GM19193 (cell line): ENCODE data around the gene ATP2A1.

ENCODE experiments used
- POLR2A ChIP-seq: IDR thresholded peaks from 4 replicates; pipeline ENCODE4 v1.6.1; 2011; ENCODE audit not compliant: insufficient read depth, insufficient read length; ENCODE audit errors: extremely low read depth

ATP2A1 gene

DNA sequence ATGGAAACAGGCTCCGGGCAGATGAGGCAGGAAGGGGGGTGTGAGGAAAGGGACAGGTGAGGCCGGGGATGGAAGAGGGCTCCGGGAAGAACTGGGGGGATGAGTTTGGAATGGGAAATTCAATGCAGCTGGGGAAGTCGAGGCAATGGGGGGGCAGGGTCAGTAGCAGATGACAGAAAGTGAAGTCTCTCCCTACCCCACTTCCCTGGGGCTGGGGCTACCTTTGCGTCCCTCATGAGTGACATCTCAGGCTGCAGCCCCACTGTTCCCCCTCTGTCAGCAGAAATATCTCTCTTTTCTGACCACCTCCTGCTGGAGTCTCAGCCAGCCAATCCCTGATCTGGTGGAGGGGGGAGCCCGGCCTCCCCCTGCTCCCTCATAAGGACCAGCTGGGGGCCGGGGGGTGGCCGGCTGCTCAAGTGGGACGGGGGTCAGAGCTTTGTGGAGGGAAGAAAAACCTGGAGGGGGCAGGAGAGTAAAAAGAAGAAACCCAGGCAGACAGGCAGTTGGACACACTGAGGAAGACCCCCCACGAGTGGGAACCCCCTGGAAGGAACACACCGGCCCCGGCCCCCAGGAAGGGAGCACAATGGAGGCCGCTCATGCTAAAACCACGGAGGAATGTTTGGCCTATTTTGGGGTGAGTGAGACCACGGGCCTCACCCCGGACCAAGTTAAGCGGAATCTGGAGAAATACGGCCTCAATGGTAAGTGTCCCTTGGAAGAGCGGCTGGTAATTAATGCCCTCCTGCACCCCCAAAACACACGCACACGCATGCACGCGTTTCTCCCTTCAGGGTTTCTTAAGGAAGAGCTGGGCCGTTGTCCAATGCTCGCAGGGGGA, at the start of gene ATP2A1:
ATP2A1 (plus strand) TSS at position 406 of the 844 bp plus-strand sequence; CDS start at position 590, 184 bp downstream.
- no peak for TF ChIP-seq POLR2A

DNA sequence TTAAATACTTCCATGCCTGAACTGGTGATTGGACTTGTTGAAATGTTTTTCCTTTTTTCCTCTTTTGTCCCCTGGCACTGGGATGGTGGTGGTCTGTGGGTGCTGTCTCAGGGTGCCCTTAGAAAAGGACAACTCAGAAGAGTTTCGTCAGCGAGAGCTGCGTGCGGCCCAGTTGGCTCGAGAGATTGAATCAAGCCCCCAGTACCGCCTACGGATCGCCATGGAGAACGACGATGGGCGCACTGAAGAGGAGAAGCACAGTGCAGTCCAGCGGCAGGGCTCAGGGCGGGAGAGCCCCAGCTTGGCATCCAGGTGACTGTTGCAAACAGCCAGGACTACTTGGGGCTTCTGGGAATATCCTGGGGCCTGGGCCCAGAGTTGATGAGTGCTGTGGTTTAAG, 48.5 kb upstream of the ATP2A1 start:
- no peak for TF ChIP-seq POLR2A

DNA sequence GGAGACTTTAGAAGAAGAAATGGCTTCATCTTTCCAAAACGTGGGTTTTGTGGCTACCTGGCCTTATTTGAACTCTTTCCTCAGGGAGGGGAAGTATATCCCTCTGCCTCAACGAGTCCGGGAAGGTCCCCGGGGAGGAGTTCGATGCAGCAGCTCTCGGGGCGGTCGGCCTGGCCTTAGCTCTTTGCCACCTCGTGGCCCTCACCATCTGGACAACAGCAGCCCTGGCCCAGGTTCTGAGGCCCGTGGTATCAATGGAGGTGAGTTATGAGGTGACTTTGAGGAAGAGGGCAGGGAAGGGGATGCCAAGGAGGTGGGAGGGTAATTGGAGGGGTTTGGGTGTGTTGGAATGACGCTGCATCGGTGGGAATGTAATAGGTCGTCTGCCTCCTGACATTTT, 47.8 kb upstream of the ATP2A1 start:
- TF ChIP-seq POLR2A, result no peak

DNA sequence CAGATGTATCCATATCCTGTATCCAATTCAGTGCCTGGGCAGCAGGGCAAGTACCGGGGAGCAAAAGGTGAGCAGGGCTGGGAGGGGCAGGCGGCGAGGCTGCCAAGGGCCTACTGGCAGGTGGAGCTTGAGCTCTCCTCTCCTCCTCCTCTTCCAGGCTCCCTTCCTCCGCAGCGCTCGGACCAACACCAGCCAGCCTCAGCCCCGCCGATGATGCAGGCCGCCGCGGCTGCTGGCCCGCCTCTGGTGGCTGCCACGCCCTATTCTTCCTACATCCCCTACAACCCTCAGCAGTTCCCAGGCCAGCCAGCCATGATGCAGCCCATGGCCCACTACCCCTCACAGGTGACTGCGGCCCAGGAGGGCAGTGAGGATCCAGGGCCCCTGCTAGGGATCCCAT, 43.9 kb upstream of the ATP2A1 start:
- no peak for TF ChIP-seq POLR2A

DNA sequence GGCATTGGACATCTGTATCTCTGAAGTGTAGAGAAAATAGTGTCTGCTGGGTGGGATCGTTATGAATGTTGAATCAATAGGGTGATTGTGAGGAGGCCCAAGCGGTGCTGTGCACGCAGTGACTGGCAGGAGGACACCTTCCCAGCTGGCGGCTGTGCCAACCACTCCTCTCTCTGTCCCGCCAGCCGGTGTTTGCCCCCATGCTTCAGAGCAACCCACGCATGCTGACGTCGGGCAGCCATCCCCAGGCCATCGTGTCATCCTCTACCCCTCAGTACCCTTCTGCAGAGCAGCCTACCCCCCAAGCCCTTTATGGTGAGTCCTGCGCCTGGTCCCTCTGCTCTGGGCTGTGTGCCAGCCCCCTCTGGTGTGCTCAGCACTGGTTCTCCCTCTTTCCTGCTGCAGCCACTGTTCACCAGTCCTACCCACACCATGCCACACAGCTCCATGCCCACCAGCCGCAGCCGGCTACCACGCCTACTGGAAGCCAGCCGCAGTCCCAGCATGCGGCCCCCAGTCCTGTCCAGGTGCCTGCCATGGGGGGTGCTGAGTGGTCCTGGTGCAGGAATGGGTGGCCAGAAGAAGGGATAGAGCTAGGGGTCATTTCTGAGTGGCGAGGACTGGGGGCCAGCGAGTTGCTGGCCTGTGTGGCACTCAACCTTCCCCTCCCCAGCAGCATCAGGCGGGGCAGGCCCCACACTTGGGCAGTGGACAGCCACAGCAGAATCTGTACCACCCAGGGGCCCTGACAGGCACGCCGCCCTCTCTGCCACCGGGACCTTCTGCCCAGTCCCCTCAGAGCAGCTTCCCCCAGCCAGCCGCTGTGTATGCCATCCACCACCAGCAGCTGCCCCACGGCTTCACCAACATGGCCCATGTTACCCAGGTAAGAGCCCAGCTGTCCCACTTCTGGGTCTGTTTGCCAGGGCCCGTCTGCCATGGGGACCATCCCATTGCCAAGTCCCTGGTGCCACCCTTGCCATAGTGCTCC, 43.1 kb upstream of the ATP2A1 start:
- TF ChIP-seq POLR2A, result peak; percentile 18

DNA sequence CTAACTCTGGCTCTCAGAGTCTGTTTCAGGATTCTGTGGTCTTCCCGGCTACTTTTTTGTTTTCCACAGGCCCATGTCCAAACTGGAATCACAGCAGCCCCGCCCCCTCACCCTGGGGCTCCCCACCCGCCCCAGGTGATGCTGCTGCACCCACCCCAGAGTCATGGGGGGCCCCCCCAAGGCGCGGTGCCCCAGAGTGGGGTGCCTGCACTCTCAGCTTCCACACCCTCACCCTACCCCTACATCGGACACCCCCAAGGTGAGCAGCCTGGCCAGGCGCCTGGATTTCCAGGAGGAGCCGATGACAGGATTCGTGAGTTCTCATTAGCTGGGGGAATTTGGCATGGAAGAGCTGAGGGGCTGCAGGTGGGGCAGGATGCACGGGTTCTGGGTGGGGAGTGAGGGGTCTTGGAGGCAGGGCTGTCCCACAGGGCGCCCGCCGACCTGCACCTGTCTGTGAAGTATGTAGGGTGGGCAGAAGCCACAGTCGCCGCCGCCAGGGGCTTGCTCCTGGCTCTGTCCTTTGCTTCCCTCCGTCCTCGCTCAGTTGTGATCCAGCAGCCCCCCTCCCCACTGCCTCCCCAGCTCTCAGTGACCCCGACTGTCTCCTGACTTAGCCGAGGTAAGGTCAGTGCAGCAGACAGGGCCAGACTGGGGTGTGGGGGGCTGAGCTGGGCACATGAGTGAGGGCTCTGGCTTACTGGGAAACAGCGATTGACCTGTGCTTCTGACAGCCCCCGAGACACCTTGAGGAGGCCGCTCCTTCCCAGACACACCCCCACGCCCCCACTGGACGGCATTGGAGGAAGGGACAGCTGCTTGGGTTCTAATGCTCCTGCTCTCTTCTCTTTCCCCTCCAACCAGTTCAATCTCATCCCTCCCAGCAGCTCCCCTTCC, 42.2 kb upstream of the ATP2A1 start:
- TF ChIP-seq POLR2A, result no peak

DNA sequence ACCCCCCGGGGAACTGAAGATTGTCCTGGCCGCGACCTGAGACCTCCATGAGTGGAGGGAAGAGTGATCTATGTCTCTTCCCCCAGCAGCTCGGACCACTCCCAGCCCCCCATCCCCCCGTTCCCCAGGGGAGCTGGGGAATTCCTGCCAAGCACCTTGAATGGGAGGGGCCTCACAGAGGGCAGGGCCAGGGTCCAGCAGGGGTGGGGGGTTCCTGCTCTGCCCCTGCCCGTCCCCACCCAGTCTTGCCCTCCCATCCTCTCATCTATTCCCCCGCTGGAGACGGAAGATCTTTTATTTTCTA, 41.6 kb upstream of the ATP2A1 start:
- TF ChIP-seq POLR2A, result no peak

DNA sequence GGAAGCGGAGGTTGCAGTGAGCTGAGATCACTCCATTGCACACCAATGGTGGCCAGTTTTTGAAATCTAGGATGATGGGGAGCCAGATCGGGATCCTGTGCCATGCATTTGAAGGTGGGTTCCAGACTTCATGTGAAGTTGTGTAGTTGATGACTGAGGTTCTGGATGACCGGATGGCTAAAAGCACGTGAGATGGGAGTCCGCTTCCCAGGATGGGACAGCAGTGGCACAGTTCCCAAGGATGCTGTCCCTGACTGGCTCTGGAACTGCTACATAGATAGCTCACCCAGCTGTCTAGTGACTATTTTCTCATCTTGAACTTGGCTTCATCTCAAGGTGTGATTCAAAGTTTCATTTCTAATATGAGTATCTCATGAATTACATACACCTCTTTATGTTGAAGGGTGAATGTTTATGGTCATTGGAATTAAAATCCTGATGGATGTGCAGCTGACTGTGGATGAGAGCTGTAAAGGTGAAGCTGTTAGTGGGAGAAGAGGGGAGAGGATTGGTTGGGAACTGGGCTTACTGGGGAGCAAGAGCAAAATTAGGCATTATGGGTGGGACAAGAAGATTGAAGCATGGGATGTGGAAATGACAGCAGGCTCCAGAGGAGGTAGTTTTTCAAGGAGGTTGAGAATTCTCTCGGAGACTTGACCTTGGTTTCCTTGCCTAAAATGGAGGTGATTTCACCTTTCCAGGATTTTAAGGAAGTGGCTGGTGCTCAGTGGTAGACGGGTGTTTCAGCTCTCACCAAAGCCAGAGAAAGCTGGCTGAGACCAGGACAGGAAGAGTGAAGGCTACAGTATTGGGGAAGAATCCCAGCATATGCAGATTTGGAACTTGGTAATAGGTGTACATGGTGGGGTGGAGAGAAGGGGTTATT, 40.4 kb upstream of the ATP2A1 start:
- TF ChIP-seq POLR2A, result no peak

DNA sequence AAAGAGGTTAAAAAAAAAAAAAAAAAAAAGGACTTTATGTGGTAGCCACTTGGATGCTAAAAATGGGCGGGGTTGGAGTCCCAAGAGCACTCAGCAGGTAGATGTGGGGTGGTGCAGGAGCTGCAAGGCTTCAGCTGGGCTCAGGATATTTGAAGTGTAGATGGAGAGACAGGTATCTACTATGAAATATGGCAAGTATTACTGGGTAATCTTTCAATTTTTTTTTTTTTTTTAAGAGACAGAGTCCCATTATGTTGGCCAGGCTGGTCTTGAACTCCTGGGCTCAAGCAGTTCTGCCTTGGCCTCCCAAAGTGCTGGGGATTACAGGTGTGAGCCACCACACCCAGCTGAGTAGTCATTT, 39.8 kb upstream of the ATP2A1 start:
- no peak for TF ChIP-seq POLR2A

DNA sequence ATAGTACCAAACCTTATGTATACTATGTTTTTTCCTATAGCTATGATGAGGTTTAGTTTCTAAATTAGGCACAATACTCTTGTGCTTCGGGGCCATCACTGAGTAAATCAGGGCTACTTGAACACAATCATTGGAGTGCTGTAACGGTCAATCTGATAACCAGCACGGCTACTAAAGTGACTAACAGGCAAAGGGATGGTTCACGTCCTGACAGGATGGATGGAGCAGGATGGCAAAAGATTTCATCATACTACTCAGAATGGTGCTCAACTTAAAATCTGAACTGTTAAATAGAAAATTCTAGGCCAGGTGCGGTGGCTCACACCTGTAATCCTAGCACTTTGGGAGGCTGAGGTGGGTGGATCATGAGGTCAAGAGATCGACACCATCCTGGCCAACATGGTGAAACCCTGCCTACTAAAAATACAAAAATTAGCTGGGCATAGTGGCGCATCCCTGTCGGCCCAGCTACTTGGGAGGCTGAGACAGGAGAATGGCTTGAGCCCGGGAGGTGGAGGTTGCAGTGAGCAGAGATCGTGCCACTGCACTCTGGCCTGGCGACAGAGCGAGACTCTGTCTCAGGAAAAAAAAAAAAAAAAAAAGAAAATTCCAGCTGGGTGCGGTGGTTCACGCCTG, 39.2 kb upstream of the ATP2A1 start:
- TF ChIP-seq POLR2A, result no peak

DNA sequence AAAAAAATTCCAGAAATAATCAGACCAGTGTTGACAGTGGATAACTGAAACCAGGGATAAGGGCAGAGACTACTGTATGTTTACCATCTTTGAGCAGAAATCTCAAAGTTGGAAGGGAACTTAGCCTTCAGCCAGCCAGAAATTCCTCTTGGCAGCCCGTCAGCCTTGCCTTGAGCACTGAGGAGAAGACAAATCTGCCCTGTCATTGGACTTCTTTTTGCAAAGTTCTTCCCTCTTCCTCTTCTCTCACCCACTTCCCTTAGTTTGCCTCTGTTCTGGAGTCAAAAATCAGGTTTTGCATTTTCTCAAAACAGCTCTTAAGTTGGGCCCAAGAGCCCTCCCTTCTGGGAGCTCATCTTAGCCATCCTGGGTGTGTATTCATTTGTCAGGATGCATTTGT, 38.4 kb upstream of the ATP2A1 start:
- TF ChIP-seq POLR2A, result no peak

DNA sequence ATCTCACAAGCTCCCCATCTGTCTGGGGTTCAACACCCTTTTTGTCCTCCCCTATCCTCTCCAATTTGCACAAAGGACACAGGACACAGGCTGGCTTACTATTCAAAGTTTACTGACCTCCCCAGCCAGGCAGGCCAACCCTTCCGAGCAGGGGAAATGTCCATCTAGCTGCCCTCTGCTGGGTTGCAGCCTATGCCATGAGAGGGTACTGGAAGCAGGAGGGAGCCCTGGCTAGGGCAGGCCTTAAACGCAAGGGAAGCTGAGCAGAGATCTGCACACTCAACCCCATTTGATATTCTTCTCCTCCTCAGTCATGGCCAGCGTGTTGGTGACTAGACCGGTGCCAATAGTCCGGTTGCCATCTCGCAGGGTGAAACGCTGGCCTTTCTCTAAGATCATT, 35.6 kb upstream of the ATP2A1 start:
- TF ChIP-seq POLR2A, result no peak

DNA sequence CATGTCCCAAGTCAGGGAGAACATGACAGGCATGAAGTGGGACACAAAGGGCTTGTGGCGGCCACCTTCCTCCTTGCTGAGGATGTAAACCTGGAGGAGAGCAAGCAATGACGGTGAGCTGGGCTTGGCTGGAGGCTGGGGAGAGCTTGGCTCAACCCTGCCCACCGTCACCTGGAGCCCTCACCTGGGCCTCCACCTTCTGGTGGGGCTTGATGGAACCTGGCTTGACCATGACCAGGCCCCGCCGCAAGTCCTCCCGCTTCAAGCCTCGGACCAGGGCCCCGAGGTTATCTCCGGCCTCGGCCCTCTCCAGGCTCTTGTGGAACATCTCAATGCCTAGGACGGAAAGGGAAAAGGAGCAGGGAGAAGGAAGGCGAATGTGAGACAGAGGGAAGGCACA, 34.5 kb upstream of the ATP2A1 start:
- no peak for TF ChIP-seq POLR2A
